C1 segment of cervical spinal cord (tissue), 14 donors: Measurements from ENCODE around the gene NPAS3.

Experiments used
- DNase-seq, 14 donors: peaks; one replicate each; lab custom pipeline; 2025; lab: John Stamatoyannopoulos, UW

NPAS3 gene

DNA sequence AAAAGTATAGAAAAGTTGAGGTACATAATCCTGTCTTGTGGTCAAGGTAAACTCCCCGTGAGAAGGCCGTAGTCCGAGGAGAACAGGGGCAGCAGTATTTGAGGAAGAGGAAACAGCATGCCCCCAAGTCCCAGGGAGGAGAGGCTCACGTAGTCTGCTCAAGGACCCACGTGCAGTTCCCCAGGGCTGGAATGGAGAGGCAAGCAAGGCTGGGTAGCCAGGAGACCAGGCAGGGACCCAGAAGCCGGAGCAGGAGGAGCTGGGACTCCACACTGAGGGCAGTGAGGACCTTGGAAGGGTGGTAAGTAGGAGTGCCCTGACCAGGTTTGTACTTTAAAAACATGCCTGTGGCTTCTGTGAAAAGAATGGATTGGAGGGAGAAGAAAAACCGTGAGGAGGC is 912.1 kb downstream of the NPAS3 start:
- peak in 1 of 14 donors; percentile 4 for DNase-seq

DNA sequence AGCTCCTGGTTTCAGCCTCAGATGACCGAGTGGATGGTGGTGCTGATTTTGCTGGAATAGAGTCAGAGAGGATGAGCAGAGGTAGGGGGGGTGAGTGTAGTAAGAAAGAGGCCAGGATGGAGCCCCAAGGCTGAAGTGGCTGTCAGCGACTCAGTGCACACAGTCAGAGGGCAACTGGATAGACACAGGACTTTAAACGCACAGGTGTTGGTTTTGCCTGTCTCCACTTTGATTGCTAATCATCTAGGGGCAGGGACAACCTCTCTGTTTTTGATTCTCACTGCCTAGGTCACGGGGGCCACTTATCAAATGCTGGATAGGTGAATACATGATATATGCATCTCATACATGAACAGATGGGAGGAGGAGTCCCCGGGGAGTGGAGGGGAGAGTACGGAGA is 912.7 kb downstream of the NPAS3 start:
- no peak for DNase-seq

DNA sequence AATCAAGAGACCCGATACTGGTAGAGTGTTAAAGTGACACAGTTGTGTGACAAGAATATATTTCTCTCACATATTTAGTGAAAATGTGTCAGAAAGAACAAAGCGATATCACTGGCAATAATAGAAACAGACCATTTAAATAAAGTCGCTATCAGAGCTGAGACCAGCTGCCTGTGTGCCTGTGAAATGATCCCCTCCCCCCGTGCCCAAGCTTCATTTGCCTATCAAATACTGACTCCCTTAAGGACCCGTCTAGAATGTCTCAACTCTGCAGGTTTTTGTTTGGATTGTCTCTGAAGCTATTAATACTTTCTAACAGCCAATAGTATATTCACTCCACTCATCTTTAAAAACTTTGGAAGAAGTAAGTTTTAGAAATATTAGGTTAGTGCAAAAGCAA is 913.3 kb downstream of the NPAS3 start:
- DNase-seq = no peak
